Activated T-cell treated with anti-CD3 and anti-CD28 coated beads for 4 hours (primary cell): Measurements from ENCODE around the gene NTSR1.

Source experiments
- DNase-seq: peaks from one replicate; pipeline ENCODE4 v3.0.0-alpha.2; 2020

Gene NTSR1

DNA sequence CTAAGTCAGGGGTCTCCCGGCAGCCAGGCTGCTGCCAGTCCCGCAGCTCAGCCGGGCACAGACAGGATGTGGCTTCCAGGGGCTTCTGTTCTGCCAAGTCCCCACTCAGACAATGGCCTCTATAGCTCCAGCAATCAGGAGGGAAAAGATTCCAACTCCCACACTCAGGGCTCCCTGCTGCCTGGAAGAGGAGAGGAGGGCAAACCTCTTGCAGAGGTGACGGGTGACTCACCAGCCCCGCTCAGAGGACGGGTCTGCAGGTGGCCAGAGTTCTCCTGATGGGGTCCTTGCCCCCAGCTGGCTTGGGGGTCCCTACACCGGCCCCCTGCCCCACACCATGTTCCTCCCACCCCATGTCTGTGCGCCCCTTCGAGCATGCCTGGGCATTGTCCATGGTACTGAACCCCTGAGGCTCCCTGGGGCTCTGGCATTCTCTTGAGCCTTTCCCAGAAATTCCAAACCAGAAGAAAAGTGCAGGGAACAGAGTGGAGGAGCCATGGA is 32.6 kb downstream of the NTSR1 start:
- DNase-seq: no peak

DNA sequence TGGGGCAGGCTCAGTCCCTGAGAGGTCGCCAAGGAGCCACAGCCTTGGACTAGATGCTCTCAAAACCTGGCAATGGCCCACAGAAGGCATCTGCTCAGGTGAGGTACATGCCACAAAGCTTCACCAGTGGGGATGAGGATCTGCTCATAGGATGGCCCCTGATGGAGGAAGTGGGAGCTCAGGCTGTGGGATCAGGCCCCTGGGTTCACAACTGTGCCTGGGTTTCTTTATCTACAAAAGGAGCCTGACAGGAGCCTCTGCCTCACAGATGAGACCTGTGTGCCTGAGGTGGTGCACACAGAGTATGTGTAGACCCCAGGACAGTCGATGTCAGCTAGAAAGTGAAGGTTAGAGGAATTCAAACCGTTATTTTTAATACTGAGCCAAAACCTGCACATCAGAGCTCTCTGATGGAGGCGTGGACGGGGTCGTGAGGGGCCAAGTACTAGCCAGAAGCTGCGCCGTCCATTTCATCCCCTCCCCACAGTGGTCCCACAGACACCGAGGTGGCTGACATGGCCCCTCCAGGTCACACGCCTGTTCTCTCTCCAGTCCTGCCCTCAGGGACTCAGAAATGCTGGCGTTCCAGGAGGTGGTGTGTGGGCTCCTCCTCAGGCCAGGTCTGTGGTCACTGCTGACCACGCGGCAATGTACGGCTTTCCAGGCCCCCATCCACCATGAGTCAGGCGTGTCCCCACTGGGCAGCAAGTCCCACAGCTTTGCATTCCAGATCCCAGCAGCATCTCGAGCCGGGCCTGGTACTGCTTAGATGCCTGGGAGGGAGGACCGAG is 33.3 kb downstream of the NTSR1 start:
- no peak for DNase-seq

DNA sequence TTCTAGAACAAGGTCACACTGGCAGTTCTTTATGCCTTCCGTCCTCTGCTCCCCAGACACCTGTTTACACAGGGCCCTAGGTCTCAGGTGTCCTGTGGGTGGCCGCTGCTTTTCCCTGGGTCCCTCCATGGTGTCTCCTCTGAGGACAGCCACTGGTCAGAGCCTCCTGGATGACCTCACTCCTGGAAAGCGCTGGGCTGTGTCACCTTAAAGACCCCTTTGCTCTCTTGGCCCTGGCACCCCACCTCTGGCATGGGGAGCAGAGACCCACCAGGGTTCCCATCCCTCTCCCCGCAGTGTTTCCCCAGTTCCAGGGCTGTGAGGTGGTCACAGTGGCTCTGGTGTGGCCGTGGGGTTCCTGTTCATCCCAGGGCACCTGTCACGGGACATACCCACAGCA is 33.9 kb downstream of the NTSR1 start:
- no peak for DNase-seq

DNA sequence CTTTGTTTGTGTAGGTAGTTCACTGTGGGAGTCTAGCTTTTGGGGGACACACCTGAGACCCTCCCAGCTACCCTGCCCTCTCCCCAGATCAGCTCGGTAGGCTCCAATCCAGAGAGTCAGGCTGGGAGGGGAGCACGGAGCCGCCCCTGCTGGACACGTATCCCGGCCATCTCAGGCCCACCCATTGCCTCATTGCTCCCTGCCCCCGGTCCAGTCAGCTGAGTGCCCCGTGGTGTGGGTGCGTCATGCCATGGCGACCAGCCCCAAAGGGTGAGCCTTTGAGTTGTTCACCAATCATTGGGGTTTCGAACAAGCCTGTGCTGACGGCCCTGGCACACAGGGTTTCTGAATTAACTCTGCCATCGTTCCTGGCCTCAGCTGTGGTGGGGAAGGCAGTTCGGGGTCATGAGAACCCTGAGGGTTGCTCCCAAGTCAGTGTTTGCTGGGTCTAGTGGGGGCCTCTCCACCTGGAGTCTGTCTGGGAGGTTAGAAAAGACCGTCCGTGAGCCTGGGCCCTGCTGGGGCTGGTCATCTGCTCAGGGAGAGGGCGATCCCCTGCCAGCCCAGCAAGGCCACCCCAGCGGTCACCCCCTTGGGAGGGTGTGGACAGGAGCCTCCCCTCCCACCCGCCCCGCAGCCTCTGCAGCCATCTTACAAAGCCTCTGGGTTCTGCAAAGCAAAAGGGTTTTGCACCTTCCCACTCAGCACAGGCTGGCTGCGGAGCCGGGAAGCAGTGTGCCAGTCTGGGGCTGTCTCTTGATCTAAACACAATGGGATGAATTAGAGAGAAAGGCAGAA is 34.5 kb downstream of the NTSR1 start:
- no peak for DNase-seq

DNA sequence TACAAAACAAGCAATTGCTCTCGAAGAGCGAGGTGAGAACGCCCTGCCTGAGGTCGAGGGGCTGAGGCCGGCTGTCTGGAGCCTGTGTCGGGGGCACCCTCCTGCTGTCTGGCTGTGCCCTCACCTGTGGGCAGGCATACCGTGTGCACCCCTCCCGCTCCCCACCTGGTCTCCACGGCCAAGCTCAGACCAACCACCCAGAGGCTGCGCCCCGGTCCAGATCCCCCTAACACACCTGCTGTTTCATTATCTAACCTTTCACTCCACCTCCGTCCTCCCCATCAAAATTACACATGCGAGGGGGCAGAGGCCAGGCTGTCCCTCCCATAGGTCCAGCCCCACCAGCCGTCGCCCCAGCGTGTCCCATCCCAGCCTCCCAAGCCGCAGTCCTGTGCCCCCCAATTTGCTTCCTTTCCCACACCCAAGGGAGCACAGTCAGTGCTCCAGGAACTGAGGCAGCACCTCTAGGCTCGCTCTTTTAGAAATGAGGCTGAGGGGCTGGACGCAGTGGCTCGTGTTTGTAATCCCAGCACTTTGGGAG is 35.2 kb downstream of the NTSR1 start:
- DNase-seq: no peak

DNA sequence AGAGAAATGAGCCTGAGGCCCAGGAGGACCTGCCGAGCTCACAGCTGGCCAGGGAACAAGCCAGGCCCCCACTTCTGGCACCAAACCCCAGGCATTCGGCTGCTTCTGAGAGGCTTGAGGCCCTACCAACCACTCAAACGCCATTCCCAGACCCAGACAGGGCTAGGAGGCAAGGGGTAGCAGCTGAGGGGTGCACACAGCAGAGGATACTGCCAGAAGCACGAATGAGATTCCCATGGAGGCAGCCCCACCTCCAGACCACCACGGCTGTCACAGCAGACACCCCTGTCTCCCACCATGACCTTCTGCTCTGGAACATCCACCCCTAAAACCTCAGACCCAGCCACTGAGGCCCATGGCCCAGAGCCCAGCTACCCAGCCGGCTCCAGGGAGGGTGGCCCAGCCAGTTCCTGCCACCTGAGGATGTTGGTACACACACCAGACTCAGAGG is 36.1 kb downstream of the NTSR1 start:
- DNase-seq: no peak

DNA sequence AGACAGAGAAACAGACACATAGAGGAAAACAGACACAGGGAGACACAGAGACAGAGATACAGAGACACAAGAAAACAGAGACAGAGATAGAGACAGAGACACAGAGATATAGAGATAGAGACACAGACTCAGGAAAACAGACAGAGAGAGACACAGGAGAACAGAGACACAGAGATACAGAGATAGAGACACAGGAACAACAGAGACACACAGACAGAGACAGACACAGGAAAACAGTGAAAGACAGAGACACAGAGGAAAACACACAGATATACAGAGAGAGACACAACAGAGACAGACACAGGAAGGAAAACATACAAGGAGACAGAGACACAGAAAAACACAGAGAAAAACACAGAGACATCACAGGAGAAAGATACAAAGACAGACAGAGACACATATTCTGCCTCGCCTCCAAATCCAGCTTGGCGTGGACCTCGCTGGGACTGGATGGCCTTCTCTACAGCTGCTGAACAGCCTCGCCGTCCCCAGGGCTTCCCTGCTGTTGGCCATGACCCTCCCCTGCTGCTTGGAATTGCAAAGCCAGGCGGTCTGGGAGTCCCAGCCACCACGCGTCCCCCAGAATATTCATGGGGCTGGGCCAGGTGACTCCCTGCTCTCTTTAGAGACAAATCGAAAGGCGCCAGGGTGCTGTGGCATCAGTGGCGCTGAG is 36.8 kb downstream of the NTSR1 start:
- DNase-seq: no peak

DNA sequence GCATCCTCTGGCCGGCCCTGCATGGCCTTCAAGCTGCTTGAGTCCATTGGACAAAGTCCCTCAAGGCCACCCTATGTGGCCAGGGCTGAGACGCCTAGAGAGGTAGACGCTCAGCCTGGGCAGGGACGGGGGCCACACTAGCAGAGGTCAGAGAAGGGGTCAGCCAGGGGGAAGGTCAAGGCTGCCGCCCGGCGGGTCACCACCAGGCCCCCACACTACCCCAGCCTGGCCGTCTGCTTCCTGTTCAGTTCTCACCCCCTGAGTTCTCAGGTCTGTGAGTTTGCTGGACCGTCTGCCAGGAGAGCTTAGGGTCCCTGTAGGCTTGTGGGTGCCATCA is 37.3 kb downstream of the NTSR1 start:
- no peak for DNase-seq

DNA sequence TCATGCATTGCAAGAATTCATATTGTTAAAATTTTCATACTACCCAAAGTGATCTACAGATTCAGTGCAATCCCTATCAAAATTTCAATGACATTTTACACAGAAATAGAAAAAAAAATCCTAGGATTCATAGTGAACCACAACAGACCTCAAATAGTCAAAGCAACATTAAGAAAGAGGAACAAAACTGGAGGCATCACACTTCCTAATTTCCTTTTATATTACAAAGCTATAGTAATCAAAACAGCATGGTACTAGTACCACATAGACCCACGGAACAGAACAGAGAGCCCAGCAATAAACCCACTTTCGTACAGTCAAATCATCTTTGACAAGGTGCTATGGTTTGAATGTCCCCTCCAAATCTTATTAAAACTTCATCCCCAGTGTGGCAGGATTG is 39.7 kb downstream of the NTSR1 start:
- DNase-seq: no peak

DNA sequence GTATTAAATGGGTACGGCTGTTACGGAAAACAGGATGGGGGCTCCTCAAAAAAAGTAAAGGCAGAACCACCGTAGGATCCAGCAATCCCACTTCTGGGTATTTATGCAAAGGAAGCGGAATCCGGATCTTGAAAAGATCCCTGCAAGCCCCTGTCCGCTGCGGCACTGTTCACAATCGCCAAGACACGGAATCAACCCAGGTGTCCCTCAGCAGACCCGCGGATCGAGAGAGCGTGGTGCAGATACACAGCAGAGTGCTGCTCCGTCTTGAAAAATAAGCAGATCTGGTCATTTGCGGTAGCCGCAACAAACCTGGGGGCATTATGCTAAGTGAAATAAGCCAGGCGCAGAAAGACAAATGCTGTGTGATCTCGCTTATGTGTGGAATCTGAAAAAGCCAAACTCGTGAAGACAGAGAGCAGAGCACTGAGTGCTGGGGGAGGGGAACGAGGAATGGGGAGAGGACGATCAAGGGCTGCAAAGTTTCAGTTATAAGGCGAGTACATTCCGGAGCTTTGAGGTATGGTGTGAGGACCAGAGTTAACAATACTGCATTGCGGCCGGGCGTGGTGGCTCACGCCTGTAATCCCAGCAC is 41.3 kb downstream of the NTSR1 start:
- DNase-seq: no peak

DNA sequence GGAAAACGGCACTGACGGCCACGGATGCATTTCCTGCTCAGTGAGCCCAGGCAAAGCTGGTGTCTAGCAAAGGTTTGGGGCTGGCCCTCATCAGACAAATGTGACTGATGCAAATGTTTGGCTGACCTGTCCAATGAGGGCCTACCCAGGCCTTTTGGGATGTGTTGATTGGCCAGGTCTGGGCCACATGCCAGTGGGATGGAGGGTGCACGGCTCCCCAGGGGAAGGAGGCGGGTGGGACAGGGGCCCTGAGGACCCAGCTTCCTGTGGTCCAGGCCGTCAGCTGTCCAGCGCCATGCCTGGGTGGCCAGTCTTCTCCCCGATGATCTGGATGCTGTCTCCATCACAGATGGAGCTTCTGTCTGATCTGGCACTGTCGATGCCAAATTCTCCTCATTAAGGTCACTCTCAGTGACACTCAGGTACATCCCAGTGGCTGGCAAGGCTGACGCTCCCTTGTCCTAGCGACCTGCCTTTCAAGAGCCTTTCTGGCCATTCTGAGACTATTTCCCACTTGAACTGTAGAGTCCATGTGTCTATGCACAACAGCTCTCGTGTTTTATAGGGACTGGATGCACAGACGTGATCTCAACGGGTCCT is 43.0 kb downstream of the NTSR1 start:
- DNase-seq: no peak

DNA sequence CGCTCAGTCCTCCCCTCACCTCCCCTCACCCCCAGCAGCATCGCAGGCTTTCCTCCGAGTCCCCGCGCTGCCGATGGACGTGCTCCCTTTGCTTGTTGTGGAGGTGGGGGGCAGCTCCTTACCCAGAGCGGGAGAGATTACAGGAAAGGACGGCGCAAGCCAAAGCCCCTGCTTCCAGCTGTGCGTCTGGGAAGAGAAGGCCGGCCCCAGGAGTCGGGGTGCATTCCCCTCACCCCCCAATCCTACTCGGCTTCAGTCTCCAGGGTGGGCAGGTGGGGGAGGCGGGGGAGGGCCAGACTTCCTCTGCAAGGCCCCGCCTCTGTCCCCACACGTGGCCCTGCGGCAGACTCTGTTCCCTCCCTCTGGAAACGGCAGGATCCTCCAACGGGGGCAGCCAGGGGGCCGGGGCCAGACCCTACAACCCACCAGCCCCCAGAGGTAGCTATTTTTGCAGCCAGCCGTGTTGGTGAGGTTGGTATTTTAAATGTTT is 43.6 kb downstream of the NTSR1 start:
- DNase-seq: no peak

DNA sequence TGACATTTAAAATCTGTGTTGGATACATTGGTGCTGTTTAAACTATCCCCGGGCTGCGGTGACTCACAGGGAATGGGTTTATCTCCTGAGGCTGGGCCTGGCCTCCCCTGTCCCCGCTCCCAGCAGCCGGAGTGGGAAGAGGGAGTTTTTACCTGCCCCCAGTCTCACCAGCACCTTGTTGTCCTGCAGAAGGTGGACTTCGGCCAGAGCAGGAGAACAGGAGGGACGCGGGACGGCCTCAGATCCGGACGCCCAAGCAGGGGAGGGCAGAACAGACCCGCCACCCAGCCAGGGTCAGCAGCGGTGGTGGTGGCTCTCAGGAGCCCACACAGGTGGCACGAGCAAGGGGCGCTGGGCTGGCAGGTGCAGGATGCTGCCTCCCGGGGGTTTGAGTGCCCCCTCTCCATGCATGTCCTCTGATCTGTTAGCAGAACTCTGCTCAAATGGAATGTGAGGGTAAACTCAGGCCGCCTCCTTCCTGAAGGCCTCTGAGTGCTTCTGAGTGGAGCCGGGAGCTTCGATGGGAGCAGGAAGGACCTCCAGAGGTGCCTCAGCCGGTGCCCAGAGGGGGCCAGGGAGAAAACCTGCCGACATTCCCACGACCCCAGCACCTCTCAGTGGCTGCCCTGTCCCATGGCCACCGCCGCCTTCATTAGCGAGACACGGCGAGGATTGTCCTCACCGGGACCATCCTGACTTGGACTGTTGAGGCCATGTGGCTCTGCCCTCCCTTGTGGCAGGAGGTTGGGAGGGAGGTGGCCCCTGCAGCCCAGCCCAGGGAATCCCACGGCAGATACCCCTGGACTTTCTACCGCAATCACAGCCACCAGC is 44.2 kb downstream of the NTSR1 start:
- no peak for DNase-seq

DNA sequence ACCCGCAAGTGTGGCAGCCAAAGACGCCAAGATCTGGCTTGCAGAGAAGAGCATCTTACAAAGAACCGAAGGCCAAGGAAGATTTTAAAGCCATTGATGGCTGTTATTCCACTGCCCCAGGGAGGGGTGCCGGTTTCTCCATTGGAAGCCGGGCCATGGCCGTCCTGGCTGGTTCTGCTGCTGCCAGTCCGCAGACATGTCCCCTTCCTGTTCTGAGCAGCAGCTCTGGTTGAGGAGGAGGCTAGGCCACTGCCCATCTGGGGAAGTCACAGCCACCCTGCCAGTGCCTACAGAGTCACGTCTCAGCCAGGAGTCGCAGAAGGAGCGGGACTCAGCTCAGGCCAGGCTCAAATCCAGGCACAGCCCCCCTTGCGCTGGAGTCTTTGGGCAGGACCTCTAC is 45.0 kb downstream of the NTSR1 start:
- DNase-seq: no peak

DNA sequence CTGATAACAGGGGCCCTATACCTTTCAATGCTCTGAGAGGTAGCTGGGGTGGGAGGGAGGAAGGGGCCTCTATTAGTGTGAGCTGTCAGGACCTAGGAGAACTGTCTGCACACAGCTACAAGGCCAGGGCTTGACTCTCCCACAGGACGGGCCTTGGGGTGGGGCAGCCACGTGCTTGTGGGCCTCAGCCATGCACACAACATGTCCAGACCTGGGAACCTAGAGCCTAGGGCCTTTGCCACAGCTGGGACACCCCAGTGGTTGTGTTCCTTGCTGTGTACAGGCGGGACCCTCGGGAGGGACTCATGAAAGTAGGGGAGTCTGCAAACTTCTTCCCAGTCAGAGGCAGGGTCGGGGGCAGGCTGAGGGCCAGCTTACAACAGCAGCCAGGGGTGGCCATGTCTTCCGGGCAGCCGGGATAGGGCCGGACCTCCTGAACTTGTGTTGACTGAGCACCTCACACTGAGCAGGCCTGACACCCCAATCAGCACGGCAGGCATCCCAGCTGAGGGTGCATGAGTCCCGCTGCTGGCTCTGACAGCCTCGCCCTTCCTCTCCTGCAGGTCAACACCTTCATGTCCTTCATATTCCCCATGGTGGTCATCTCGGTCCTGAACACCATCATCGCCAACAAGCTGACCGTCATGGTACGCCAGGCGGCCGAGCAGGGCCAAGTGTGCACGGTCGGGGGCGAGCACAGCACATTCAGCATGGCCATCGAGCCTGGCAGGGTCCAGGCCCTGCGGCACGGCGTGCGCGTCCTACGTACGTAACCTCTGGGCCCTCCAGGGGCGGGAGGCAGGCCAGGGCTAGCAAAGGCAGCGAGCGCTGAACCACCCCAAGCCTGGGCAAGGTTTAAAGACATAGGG is 45.7 kb downstream of the NTSR1 start:
- DNase-seq: no peak

DNA sequence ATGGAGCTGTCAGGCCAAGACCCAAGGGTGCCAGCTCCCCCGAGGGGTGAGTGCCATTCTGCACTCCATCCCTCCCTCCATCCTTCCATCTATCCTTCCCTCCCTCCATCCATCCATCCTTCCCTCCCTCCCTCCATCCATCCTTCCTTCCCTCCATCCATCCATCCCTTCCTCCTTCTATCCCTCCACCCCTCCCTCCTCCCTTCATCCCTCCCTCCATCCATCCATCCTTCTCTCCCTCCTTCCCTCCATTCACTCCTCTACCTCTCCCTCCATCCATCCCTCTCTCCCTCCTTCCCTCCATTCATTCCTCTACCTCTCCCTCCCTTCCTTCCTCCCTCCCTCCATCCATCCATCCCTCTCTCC is 46.3 kb downstream of the NTSR1 start:
- DNase-seq: no peak

DNA sequence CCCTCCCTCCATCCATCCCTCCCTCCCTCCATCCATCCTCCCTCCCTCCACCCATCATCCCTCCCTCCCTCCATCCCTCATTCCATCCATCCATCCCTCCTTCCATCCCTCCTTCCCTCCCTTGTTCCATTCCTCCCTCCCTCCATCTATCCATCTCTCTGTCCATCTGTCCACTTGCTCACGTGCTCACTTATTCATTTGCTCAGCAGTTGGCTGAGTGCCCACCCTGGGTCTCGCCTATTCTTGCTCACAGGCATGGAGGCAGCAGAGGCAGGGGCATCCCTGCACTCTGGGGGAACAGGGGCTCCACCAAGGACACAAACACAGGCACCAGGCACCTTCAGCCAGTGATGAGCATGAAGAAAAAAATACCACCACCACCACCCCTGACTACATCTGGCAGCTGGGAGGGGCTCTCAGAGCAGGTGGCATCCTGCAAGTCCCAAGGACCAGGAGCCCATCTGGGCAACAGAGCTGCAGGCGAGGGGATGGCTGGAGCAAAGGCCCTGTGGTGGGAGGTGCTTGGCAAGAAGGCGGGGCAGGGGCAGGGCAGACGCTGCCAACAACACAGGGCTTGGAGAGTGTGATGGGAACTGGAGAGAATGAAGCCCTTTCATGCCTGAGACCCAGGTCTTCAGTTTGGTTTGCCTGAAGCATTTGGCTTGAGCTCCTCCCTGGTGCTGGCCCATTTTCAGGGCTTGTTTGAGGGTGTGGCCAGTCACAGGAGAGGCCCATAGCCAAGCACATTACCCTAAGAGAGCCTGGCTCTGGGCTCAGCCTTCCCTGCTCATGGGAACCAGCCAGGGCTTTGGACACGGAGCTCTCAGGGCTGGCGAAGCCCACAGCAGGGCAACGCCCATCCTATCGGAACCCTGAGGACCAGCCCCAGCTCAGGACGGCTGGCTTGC is 47.4 kb downstream of the NTSR1 start:
- DNase-seq: no peak

DNA sequence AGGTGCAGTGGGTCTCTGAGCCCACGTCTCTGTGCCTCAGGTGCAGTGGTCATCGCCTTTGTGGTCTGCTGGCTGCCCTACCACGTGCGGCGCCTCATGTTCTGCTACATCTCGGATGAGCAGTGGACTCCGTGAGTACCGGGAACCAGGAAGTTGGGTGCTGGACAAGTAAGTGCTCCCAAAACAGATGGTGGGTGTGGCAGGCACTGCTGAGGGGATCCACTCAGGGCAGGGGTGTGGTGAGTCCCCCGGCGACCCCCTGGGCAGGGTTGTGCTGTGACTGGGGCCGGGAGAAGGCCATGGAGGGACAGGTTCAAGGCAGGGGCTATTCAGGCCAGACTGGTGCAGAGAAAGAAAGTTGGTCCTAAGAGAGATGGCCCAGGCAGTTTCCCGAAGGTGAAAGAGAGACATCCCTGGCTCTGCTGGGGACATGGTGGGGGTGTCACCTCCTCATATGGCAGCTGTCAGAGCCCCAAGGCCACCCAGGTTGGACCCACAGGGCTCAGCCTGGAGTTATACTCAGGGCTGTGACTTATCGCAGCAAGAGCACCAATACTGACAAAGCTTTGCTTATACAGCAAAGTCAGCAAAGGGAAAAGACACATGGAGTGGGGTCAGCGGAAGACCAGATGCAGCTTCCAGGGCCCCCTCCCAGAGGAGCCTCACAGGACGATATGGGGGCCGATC is 49.7 kb downstream of the NTSR1 start:
- DNase-seq: no peak

DNA sequence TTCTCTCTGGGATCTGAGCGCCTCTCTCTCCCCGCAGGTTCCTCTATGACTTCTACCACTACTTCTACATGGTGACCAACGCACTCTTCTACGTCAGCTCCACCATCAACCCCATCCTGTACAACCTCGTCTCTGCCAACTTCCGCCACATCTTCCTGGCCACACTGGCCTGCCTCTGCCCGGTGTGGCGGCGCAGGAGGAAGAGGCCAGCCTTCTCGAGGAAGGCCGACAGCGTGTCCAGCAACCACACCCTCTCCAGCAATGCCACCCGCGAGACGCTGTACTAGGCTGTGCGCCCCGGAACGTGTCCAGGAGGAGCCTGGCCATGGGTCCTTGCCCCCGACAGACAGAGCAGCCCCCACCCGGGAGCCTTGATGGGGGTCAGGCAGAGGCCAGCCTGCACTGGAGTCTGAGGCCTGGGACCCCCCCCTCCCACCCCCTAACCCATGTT is 51.4 kb downstream of the NTSR1 start:
- DNase-seq: no peak
